ENCODE measurements around the gene AOPEP.

DNA sequence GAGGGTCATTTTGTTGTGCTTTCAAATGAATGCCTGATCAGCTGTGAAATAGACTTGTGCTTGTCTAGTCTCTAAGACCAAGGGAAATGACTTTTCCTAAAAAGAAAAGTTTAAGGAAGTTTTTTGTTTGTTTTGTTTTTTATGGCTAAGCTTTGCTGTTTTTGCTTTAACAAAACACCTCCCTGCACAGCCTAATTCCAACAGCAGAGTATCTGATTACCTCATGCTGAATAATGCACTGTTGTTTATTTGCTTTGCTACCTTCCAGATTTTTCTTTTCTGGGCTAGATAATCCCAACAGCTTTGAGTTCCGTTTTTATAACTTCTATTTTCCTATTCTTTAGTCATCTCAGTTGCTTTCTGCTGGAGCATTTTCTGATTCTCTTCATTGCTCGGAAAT is 95.8 kb downstream of the AOPEP start:
- TF ChIP-seq, protein P1, sequence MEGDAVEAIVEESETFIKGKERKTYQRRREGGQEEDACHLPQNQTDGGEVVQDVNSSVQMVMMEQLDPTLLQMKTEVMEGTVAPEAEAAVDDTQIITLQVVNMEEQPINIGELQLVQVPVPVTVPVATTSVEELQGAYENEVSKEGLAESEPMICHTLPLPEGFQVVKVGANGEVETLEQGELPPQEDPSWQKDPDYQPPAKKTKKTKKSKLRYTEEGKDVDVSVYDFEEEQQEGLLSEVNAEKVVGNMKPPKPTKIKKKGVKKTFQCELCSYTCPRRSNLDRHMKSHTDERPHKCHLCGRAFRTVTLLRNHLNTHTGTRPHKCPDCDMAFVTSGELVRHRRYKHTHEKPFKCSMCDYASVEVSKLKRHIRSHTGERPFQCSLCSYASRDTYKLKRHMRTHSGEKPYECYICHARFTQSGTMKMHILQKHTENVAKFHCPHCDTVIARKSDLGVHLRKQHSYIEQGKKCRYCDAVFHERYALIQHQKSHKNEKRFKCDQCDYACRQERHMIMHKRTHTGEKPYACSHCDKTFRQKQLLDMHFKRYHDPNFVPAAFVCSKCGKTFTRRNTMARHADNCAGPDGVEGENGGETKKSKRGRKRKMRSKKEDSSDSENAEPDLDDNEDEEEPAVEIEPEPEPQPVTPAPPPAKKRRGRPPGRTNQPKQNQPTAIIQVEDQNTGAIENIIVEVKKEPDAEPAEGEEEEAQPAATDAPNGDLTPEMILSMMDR (conservative IDR thresholded peaks at IDR 0.05 in 1 of 2, IDR thresholded peaks at IDR 0.05 in 1 of 2; ENCODE audit: extremely low read depth in 1 of 2, insufficient read depth in 1 of 2, low read depth in 1 of 2, low read length in 2 of 2) = no peak
- no peak for TF ChIP-seq EZH2 (IDR thresholded peaks at IDR 0.05; ENCODE audit: borderline replicate concordance, low read length)

Measured in mammary epithelial cell (primary cell).